Epidermal melanocyte (primary cell): ENCODE data around the gene STK32B.

Experiments used
- DNase-seq: peaks from one replicate; pipeline ENCODE4 v3.0.0; 2011; ENCODE audit warnings: low spot score; ENCODE audit not compliant: insufficient read length

Gene STK32B

DNA sequence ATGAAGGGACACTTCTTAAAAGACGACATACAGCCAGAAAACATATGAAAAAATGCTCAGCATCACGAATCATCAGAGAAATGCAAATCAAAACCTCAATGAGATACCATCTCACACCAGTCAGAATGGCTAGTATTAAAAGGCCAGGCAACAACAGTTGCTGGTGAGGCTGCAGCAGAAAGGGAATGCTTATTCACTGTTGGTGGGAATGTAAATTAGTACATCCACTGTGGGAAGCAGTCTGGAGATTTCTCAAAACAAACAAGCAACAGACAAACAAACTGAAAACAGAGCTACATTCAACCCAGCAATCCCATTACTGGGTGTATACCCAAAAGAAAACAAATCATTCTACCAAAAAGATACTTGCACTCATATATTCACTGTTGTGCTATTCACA is 459.2 kb downstream of the STK32B start:
- no peak for DNase-seq

DNA sequence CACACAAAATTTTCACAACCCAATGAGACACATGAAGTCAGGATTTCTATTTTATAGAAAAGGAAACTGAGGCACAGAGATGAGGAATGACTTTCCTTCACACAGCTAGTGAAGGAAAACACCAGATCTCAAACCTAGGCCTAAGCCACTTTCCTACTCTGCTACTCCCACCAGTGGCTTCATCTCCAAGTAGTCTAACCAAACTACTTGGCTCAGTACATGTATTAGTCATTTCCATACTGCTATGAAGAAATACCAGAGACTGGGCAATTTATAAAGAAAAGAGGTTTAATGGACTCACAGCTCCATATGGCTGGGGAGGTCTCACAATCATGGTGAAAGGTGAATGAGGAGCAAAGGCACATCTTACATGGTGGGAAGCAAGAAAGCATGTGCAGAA is 460.5 kb downstream of the STK32B start:
- DNase-seq: no peak

DNA sequence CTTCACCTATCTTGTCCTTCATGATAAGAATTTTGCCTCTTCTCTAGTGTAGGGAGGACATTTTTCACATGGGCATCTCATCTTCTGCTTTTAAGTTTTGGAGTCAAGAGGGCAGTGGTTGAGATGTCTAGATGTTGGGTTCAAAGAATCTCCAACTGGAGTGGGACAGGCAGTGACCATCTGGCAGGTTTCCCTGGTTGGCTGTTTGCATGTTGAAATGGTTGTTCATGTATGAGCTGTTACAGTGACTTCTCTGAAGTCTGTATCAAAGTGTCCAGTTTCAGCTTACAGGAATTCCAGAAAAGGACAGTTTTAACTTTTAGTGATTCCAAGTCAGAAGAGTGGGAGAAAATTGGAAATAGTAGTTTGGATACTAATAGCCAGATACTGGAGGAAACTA is 464.4 kb downstream of the STK32B start:
- no peak for DNase-seq

DNA sequence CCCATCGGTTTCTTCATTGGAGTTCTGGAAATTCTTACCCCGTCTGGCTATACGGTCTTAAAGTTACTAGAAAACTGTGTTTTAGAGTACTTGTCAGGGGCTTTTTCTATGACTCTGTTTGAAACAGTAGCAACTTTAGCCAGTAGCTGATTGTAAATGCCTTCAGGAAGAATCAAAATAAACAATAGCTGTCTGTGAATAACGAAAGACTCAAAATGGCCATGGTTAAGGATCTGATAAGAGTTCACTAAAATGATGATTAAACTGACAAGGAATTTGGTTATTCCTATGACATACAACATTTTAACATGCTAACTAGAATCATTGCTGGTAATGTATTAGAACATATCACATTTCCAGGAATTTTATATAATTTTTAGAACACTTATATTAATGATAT is 466.1 kb downstream of the STK32B start:
- DNase-seq: no peak

DNA sequence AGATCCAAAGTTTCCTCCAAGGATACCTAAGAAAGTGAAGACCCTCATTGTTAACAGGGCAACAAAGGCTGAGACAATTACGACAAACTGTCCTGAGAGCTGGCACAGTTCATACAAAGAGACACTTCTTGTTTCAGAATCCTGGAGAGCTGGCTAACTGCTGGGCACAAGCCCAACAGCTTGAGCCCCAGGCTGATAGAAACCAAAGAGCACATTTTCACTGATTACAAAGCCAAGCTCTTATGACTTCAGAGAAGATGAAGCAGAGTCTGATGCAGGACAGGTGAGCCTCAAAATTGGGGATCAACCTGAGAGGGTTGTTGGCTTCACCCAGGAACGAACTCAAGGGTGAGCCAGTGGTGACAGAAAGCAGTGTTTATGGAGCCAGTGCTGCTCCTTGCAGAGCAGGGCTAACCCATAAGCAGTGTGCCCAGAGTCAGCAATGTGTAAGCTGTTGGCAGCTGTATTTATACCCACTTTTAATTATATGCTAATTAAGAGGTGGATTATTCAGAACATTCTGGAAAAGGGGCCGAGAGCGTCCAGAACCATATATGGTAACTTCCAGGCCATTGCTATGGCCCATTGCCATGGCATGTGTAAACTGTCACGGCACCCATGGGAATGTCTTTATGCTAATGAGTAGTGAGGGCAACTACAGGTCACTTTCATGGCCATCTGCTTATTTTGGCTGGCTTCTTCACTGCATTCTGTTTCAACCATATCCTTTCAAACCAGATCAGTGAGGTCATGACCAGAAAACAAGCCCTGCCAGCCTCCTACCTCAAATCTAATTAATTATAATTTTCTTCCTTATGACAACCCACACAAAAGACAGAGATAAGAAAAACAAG is 473.4 kb downstream of the STK32B start:
- peak; percentile 38 for DNase-seq

DNA sequence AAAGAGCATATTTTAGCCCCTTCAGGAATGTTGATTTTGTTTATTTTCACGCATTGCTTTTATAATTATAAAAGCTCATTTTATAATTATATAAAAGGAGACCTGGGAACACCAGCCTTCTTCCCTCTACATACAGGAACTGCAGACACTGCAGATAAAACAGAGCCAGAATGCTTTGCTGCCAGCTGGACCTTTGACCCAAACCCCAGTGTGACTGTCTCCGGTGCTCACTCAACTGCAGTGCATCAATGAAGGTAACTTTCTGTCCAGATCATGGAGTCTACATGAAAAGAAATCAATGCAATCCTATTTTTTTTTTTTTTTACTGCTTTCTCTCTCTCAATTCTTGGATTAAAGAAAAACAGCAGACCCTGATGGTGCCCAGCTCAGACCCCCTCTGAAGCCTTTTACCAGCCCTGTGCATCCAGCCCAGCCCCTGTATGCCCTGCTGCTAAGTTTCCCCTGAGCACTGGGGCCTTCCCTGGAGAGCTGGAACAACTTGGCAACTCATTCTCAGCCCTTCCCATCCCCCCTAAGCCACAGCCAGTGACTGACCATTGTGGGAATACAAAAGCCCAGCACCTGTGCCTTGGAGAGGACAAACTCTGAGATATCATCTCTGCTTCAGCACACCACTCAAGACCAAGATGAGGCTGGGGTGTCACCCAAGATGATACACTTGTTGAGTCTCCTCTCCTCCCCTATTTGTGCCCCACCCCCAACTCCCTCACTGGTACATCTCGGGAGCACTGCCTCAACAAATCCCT is 475.0 kb downstream of the STK32B start:
- no peak for DNase-seq

DNA sequence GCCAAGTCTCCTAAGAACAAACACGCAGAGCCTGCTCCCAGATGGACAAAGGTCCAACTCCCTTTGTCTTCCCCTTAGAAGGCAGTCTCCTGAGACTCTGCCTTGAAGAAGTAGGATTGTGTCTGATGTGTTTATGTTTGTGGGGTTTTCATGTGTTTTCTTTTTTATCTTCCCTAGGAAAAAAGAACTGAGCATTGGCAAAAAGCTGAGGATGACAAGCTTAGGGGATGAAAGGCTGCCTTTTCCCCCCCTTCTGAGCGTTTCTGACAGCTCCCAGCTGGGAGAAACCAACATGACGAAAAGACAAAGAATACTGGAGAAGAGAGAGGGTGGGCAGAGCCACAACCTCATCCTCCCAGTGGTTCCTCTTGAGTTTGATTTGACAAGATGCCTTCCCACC is 475.9 kb downstream of the STK32B start:
- no peak for DNase-seq

DNA sequence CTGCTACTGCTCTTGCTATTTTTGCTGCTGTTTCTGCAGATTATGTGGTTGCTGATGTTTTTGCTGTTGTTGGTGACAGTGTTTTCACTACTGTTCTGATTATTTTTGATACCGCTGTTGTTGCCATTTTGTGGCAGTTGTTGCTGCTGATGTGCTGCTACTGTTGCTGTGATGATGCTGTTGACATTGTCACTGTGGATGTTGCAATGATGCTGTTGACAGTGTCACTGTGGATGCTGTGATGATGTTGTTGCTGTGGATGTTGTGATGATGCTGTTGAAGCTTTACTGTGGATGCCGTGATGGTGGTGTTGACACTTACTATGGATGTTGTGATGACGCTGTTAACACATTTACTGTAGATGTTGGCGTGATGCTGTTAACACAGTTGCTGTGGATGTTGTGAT is 476.8 kb downstream of the STK32B start:
- no peak for DNase-seq

DNA sequence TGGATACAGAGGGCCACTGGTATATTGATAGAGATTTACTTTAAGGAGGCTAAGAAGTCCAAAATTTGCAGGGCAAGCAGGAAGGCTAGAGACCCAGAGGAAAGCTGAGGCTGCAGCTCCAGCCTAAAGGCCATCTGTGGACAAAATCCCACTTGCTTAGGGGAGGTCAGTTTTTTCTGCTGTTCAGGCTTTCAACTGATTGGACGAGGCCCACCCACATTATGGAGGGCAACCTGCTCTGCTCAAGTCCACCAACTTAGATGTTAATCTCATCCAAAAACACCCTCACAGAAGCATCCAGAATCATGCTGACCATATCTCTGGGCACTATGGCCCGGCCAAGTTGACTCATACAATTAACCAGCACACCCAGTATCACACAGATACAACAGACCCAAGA is 480.8 kb downstream of the STK32B start:
- DNase-seq: no peak

DNA sequence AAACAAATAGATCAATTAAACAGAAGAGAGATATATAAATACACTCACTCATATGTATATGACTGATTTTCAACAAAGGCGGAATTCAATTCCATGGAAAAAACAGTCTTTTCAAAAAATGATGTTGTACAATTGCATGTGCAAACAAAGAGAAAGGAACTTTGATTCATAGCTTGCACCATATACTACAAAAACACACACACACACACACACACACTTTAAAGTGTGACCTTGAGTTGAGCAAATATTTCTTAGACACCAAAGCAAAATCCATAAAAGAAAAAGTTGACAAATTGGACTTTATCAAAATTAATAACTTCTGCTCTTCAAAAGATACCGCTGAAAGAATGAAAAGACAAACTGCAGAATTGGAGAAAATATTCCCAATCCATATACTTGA is 488.3 kb downstream of the STK32B start:
- no peak for DNase-seq

DNA sequence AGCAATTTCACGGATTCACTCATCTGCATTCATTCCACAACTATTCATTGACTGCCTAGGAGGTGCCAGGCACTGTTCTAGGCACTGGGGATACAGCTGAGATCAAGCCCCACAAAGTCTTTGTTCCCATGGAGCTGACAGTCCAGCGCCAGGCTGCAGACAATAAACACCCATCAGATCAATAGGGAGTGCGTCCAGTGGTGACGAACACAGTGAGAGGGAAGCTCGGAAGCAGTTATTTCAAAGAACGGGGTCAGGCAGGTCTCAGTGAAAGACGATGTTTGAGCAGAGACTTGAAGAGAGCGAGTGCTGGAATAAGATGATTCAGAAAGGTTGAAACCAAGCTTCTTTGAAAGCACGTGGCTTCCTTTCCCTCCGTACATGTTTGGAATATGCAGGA is 489.9 kb downstream of the STK32B start:
- DNase-seq: no peak

DNA sequence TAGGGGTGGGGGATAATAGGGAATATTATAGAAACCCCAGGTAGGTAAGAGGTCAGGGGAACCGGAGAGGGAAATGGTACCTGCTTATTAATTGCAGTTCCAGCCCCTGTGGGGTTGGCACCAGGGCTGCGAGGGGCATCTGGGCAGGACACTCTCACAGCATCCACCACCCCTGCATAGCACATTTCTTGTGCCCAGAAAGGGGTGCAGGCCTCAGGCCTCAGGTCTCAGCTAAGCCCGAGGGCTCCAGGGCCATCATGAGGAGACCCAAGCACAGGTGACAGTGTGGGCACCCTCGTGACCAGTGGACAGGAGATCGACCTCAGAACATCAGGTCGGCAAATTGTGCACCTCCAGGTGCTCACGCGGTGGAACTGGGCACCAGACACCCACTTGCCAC is 492.4 kb downstream of the STK32B start:
- no peak for DNase-seq

DNA sequence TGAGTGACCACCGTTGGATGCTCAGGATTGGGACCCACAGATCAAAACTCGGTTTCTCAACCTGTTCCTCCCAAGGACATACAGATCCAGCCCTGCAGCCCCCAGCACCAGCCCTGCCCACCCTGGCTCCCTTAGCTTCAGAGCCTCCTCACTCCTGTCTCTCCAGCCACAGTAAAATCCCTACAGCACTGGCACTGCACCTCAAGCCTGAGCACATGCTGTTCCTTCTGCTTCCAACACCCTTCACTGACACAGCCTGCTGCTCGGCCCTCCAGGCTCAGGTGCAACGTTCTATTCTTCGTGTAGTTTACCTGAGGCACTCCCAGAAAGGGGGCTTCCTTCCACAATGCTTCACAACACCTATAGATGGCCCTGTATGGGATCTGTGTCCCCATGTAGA is 493.5 kb downstream of the STK32B start:
- no peak for DNase-seq

DNA sequence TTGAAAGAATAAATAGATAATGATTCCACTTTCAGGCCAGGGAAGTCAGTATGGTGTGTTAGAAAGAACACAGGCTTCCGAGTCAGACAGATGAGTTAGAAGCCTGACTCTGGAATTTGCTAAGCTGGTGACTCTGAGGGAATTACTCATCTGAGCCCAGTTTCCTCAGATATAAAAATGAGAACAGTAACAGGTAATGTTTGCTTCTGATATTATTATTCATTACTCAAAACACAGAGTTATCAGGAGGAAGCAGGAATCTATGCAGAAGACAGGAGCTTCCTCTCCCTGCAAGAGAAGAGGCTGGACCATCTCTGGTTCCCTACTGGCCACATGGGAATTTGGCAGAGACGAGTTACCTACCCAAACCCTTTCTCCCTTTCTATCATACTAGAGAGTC is 494.0 kb downstream of the STK32B start:
- no peak for DNase-seq

DNA sequence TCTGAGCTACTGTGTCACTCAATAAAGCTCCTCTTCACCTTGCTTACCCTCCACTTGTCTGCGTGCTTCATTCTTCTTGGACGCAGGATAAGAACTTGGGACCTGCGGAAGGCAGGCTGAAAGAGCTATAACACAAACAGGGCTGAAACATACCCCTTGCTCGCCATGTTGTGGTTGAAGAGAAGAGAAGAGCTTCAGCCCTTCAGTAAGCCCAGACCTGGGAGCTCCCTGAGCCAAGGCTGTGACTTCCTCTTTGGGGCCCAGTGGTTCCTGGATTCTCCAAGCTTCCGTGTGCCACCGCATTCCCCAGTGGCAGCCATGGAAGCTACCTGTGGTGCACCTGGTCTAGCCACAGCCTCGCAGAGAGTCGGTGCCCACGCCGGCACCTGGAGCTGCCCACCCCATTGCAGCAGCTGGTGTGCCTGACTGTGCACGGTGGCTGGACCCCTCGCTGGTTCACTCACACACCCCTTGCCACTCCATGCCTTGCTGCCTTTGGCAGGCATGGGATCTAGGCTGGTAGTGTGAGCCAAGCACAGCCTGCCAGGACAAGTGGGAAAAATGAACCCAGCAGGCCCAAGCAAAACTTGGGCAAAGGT is 496.5 kb downstream of the STK32B start:
- DNase-seq: no peak
